SK-N-MC (cell line): Measurements from ENCODE around the gene CDCA3.

Source experiments
- DNase-seq: peaks from one replicate; pipeline ENCODE4 v3.0.0-alpha.2; 2011; ENCODE audit warnings: low read depth, low spot score
- H3K27ac ChIP-seq: fragments of 200-600 bp; sonication (generic); 2 replicates; pipeline ENCODE4 v1.5.1; 2016; ENCODE audit warnings: mixed run types
- H3K36me3 ChIP-seq: fragments of 200-600 bp; sonication (generic); 2 replicates; pipeline ENCODE4 v1.6.1; 2017; ENCODE audit warnings: antibody characterized with exemption, low read length, mixed read lengths; ENCODE audit not compliant: insufficient read depth
- H3K4me3 ChIP-seq: fragments of 200-600 bp; sonication (generic); 2 replicates; pipeline ENCODE4 v1.5.1; 2016
- H3K9ac ChIP-seq: fragments of 200-600 bp; sonication (generic); 2 replicates; pipeline ENCODE4 v1.8.0; 2017; ENCODE audit warnings: mixed run types, mixed read lengths; ENCODE audit not compliant: insufficient read length
- H3K9me3 ChIP-seq: fragments of 200-600 bp; sonication (generic); 2 replicates; pipeline ENCODE4 v1.6.1; 2017; ENCODE audit warnings: low read depth, mild to moderate bottlenecking, antibody characterized with exemption, low read length, moderate library complexity, mixed read lengths
- EZH2 ChIP-seq: fragments of 200-600 bp; sonication (generic); IDR thresholded peaks from one replicate; pipeline ENCODE4 v1.6.1; 2017; ENCODE audit warnings: antibody characterized with exemption
- FOXP2 ChIP-seq: optimal IDR thresholded peaks from 2 replicates; pipeline ENCODE3; 2011; ENCODE audit warnings: mild to moderate bottlenecking, moderate library complexity; ENCODE audit not compliant: insufficient read depth; ENCODE audit errors: extremely low read length, control extremely low read depth
- POLR2AphosphoS5 ChIP-seq: IDR thresholded peaks from 2 replicates; pipeline ENCODE4 v1.6.1; 2012; ENCODE audit warnings: mild to moderate bottlenecking, low read depth, low read length, borderline replicate concordance

Gene CDCA3

DNA sequence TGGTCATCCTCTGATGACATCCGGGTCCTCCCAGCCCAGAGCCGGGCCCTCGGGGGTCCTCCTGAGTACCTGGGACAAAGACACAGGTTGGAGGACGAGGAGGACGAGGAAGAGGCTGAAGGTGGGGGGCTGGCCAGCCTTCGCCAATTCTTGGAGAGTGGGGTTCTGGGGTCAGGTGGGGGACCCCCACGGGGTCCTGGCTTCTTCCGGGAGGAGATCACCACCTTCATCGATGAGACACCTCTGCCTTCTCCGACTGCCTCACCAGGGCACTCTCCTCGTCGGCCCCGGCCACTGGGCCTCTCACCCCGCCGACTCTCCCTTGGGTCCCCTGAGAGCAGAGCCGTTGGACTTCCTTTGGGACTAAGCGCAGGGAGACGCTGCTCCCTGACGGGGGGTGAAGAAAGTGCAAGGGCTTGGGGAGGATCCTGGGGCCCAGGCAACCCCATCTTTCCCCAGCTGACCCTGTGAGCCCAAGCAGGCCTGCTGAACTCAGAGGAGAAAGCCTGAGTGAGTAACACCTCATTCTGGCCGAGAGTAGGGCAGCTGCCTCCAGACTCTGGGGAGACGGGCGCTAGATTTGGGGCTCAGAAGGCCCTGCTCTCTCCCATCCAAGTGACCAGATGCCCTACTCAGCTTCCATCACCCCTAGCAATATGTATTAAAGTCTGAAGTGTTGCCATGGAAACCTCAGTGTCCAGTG lies 24.2 kb downstream of the CDCA3 start:
- Histone ChIP-seq H3K9ac (peak overlapping the region; percentile 70), H3K4me3 (peak overlapping the region; percentile 74), H3K36me3 (peaks cover 4% of the 10 kb centered on the region; the same call in 1 of the 2 replicates), H3K27ac (peak overlapping the region; percentile 83), H3K9me3 (no peaks in the 10 kb centered on the region)
- DNase-seq = no peak
- no peak for TF ChIP-seq FOXP2
- no peak for TF ChIP-seq EZH2
- TF ChIP-seq POLR2AphosphoS5 = no peak

DNA sequence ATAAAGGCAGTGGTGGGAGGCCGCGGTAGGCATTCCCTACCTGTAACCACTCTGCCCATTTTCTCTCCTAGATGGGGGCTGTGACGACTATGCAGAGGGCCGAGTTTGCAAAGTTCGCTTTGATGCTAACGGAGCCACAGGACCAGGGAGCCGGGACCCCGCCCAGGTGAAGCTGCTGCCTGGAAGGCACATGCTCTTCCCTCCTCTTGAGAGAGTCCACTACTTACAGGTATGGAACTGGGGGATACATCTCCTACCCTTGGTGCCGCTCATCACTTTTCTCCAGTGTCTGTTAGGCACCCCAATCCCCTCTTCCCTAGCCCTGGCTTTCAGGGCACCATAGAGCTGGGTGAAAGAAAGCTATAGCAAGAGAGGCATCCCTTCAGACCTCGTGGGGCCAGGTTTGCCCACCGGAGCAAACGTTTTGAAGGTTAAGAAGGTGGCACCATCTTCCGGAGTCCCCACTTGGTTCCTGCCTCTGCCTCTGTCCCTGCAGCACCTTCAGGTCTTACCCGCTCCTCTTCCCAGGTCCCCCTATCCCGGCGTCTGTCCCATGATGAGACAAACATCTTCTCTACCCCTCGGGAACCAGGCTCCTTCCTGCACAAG lies 24.9 kb downstream of the CDCA3 start:
- H3K27ac ChIP-seq = no peak overlapping the region
- no peak overlapping the region for H3K9ac ChIP-seq
- H3K9me3 ChIP-seq = no peaks in the 10 kb centered on the region
- no peak for DNase-seq
- no peak overlapping the region for H3K4me3 ChIP-seq
- TF ChIP-seq EZH2 (no peak), POLR2AphosphoS5 (no peak), FOXP2 (no peak)
- no peaks in the 10 kb centered on the region; the same call in 1 of the 2 replicates for H3K36me3 ChIP-seq

DNA sequence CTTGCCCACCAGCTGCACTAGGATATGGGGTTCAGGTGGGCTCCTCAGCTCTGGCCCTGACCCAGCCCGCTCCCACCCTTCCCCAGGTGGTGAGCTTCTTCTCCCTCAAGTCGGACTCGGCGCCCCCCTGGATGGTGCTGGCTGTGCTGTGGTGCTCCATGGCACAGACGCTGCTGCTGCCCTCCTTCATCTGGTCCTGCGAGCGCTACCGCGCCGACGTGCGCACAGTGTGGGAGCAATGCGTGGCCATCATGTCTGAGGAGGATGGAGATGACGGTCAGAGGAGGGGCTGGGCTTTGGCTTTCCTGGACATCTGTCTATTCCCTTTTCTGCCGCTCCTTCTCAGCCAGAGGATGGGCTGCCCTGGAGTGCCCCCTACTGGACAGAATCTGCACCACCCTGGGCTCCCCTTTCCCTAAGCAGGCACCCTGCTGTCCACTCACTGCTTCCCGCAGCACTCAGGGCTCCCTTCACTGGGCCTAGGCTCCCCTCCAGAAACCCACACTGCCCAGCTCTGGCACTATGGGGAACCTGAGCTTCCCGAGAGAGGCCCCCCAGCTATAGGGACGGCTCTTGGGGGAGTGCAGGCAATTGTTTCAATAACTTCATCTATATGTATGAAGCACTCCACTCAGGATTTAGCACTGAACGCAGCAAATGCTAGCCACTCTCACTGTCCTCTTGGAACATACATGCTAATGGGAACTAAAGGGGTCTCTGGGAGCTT lies 25.5 kb downstream of the CDCA3 start:
- TF ChIP-seq POLR2AphosphoS5 (no peak), EZH2 (no peak), FOXP2 (no peak)
- H3K9me3 ChIP-seq = no peaks in the 10 kb centered on the region
- no peak overlapping the region for H3K27ac ChIP-seq

DNA sequence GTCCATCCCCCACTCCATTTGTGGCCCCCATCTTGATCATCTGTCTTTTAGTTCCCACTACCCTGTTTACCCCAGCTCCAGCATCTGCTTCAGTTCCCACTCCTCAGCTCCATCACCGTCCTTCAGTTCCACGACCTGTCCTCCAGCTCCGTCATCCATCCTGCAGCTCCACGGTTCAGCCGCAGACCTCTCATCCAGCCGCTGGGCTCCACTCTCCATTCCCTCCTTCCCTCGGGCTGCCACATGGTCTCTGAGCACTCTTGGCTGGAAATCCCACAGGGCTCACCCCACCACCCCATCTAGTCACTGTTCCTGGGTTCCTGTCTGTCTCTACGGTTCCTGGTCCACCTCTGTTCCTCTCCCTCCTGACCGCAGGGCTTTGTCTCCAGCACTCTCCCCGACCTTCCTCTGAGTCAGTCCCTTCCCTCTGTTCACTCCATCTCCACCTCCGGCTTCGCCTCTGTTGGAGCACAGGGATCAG lies 26.1 kb downstream of the CDCA3 start:
- H3K9ac ChIP-seq = no peak overlapping the region
- no peak for TF ChIP-seq EZH2
- 0 out of 2 replicates have a peak, but pooled peaks have one; percentile 37 for TF ChIP-seq POLR2AphosphoS5

More for the DNA sequence above, 25.5 kb downstream of the CDCA3 start:
- no peaks in the 10 kb centered on the region; the same call in 1 of the 2 replicates for H3K36me3 ChIP-seq
- DNase-seq = no peak
- no peak overlapping the region for H3K4me3 ChIP-seq
- H3K9ac ChIP-seq = no peak overlapping the region

DNA sequence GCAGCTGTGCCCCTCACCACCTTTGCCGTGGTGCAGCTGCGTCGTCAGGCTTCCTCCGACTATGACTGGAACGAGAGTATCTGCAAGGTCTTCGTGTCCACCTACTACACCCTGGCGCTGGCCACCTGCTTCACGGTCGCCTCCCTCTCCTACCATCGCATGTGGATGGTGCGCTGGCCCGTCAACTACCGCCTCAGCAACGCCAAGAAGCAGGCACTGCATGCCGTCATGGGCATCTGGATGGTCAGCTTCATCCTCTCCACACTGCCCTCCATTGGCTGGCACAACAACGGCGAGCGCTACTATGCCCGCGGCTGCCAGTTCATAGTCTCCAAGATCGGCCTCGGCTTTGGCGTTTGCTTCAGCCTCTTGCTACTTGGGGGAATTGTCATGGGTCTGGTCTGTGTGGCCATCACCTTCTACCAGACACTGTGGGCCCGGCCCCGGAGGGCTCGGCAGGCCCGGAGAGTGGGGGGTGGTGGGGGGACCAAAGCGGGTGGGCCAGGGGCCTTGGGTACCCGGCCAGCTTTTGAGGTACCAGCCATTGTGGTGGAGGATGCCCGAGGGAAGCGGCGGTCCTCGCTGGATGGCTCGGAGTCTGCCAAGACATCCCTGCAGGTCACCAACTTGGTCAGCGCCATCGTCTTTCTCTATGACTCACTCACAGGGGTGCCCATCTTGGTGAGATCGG lies 26.9 kb downstream of the CDCA3 start:
- TF ChIP-seq FOXP2 = no peak
- no peak; the same call in 1 of the 2 replicates for TF ChIP-seq POLR2AphosphoS5
- TF ChIP-seq EZH2 = no peak
- no peaks in the 10 kb centered on the region for H3K36me3 ChIP-seq
- no peak overlapping the region for H3K4me3 ChIP-seq
- H3K27ac ChIP-seq = no peak overlapping the region
- DNase-seq = no peak
- H3K9me3 ChIP-seq = no peaks in the 10 kb centered on the region
- H3K9ac ChIP-seq = no peak overlapping the region

More for the DNA sequence above, 26.1 kb downstream of the CDCA3 start:
- no peak for DNase-seq
- Histone ChIP-seq H3K27ac (no peak overlapping the region), H3K9me3 (no peaks in the 10 kb centered on the region), H3K36me3 (no peaks in the 10 kb centered on the region), H3K4me3 (no peak overlapping the region)

DNA sequence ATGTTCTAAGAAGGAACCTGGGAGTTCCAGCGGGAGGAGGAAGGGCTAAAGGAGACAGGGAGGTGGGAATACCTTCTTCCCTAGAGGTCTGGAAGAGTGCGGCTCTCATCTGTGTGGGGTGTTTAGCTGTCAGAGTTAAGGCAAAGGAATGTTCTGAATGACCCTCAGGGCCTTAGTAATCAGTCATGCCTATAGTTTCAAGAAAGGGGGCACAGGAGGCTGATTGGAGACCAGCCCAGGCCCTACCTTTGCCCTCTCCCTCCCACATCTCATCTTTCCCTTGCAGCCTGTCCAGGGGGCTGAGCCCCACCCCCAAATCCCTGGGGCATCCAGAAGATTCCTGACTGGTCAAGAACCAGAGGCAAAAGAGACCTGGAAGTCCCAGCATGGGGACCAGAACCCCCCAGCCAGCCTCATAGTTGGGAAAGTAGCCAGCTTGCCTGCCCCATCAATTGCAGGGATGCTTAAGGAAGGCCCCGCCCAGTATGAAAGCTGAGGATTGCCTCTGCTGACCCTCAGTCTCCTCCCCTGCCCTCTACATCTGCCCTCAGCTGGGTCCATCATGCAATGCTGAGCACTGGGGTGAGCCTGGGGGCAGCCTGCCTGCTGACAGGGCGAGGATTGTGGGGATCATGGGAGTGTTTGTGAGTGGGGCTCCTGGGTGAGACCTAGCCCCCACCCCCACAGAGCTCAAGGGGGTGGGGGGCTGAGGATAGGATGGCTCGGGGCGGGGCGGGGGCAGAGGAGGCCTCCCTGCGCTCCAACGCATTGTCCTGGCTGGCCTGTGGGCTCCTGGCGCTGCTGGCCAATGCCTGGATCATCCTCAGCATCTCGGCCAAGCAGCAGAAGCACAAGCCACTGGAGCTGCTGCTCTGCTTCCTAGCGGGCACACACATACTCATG lies 27.7 kb downstream of the CDCA3 start:
- Histone ChIP-seq H3K4me3 (no peak overlapping the region), H3K9me3 (no peaks in the 10 kb centered on the region), H3K36me3 (no peaks in the 10 kb centered on the region), H3K9ac (no peak overlapping the region), H3K27ac (no peak overlapping the region)
- TF ChIP-seq EZH2 (no peak), POLR2AphosphoS5 (peak; percentile 17; the same call in 1 of the 2 replicates), FOXP2 (no peak)
- no peak for DNase-seq

DNA sequence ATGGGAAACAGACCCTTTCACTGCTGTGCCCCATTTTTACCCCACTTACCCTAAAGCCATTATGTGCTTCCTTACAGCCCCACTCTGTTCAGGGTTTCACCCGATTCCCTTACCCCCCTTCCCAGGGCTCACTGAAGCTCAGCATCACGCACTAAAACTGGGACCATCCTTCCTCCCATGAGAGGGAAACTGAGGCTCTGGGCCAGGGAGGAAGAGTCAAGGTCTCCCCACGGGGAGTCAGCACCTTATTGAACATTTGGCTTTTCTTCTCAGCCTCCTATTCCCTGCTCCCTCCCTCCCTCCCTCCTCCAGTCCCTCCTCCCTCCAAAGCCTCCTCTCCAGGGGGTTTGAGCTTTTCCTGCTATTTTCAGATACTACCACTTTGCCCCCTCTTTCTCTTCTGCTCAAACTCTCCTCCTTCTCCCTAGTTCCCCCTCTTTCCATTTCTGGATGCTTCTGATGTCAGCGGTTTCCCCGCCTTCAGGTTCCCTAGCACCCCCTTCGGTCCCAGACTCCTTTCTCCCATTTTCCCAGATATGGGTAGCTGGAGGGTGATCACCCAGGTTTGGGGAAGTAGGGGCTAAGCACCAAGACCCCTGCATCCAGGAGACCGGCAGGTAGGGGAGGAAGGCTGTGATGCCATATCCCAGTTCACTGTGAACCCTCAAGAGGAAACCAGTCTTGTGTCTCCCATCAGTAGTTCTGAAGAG lies 28.5 kb downstream of the CDCA3 start:
- no peak overlapping the region for H3K27ac ChIP-seq
- no peak overlapping the region for H3K9ac ChIP-seq
- TF ChIP-seq POLR2AphosphoS5 (no peak), FOXP2 (no peak), EZH2 (no peak)
- H3K4me3 ChIP-seq = peak overlapping the region; percentile 78
- H3K9me3 ChIP-seq = no peaks in the 10 kb centered on the region
- H3K36me3 ChIP-seq = no peaks in the 10 kb centered on the region
- DNase-seq = no peak
